GM12801 (cell line): Measurements from ENCODE around the gene GPRC5B.
A peak's percentile ranks its signal among the peaks of the same experiment; 100 is the strongest.

ENCODE experiments used
- TF ChIP-seq, protein P1 (sequence below): IDR thresholded peaks from one replicate; pipeline ENCODE4 v1.5.1; 2011; ENCODE audit warnings: control low read depth; ENCODE audit not compliant: insufficient read length; ENCODE audit errors: extremely low read depth

Gene GPRC5B

DNA sequence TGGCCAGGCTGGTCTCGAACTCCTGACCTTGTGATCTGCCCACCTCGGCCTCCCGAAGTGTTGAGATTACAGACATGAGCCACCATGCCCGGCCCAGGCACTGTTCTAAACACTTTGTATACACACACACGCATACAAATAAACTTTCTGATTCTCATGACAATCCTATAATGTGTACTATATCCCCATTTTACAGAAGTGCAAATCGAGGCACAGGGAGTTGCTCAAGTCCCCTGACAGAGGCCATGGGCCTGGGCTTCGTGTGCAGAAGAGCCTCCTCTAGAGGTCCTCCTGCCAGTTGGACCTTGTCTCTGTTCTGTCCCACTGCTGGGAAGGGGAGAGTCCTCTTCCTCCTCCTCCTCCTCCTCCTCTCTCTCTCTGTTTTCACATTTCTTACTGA, 9.9 kb upstream of the GPRC5B start:
- TF ChIP-seq, protein P1, sequence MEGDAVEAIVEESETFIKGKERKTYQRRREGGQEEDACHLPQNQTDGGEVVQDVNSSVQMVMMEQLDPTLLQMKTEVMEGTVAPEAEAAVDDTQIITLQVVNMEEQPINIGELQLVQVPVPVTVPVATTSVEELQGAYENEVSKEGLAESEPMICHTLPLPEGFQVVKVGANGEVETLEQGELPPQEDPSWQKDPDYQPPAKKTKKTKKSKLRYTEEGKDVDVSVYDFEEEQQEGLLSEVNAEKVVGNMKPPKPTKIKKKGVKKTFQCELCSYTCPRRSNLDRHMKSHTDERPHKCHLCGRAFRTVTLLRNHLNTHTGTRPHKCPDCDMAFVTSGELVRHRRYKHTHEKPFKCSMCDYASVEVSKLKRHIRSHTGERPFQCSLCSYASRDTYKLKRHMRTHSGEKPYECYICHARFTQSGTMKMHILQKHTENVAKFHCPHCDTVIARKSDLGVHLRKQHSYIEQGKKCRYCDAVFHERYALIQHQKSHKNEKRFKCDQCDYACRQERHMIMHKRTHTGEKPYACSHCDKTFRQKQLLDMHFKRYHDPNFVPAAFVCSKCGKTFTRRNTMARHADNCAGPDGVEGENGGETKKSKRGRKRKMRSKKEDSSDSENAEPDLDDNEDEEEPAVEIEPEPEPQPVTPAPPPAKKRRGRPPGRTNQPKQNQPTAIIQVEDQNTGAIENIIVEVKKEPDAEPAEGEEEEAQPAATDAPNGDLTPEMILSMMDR: no peak

DNA sequence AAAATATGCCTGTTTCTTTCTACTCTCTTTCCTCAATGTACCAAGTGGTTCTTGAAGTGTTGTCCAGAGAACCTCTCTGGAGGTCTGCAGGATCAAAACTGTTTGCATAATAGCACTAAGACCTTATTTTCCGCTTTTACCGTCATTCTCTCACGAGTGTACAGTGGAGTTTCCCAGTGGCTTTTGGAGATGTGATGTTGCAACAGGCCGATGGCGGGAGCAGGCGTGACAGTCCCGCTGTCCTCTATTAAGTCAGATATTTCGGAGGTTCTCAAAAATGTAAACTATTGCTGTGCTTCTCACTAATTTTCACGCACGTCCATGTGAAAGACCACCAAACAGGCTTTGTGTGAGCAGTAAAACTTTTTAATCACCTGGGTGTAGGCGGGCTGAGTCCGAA, 8.3 kb upstream of the GPRC5B start:
- TF ChIP-seq, protein P1: no peak

DNA sequence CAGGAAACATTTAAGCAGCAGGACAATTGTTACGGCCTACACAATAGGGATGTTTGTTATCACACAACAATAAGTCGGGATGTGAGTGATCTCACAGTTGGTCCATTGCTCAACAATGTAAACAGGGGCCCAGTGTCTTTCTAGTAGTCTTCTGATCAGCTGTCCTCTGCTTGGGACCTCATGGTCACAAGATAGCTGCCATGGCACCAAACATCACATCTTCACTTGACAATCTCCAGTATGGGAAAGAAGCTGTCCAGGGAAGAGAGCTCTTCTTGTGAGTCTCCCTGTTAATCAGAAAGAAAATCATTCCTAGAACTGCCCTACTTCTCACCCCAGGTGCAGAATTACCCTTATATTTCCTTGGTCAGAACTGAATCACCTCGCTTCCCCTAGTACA, 6.3 kb upstream of the GPRC5B start:
- TF ChIP-seq, protein P1: no peak

DNA sequence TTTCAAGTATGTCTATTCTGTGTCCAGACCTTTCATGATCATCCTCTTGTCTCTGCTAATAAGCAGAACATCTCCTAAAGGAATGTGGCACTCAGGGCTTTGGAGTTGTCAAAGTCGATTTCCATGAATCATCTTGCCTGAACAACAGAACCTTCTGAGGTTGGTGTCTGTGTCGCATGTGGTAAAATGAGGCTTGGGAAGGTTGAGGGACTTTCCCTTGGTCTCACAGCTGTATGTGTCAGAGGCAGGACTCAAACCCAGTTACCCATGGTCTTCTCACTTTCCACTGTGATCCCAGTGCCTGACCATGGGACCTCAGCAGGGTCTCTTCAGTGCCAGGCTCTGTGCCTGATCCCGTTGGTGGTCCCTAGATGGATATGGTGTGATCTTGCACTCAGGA, 4.2 kb upstream of the GPRC5B start:
- TF ChIP-seq, protein P1: no peak

DNA sequence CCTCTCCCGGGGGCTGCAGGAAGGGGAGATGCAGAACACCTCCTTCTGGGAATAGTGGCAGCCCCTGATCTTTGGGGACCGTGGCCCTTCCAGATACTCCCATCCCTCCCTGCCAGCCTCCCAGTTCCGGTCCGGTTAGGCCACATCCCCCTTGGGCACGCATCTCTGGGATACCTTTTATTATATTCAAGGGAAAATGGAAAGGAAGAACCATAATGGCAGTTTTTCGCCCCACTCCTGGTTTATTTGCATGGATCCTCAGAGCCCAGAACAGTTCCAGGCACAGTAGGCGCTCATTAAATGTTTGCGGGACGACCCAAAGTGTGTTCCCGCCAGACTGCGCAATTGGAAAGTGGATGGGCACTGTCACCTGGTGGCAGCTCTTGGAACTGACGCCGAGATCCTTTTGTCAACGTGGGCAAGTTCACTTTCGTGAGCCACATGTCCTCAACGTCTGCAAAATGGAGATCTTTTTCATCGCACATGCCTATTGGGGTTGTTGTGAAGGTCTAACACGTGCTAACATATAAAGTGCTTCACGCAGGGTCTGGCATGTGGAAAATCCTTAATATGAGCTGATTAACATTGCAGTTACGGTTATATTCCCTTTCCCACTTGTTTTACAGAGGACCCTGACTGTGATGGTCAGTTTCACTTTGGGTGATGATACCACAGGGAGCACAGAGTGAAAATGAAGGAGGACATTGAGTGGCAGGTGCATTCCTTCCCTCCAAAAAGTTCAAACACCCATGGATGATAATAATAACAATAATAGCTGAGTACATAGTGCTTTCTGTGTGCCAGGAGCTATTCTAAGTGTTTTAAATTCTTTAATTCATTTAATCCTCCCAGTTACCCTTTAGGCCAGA, 1.7 kb upstream of the GPRC5B start:
- TF ChIP-seq, protein P1: peak; percentile 99

DNA sequence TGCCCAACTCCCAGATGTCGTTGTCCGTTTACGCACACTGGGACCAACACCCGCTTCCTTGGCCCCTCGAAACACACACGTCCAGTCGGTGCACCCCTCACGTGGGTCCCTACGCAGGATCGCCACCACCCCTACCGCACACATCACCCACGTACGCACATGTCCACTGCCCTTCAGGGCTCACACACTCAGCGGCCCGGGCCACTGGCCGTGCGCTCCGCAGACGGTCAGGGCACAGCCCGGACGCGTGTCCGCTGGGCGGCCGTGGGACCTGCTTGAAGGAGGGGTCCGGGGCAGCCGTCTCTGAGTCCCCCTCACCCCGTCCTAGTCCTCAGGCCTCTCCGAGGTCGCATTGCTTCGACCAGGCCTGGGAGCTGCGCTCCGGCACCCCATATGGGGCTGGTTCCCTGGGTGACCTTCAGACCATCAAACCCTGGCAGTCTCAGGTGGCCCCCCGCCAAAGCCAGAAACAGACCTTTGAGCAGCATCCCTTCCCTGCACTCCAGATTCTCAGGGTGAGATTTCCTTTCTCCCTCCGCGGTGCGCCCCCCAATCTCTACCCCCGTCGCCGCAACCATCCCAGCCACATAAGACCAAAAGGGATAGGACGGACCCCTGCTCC, 914 bp upstream of the GPRC5B start:
- TF ChIP-seq, protein P1: no peak

DNA sequence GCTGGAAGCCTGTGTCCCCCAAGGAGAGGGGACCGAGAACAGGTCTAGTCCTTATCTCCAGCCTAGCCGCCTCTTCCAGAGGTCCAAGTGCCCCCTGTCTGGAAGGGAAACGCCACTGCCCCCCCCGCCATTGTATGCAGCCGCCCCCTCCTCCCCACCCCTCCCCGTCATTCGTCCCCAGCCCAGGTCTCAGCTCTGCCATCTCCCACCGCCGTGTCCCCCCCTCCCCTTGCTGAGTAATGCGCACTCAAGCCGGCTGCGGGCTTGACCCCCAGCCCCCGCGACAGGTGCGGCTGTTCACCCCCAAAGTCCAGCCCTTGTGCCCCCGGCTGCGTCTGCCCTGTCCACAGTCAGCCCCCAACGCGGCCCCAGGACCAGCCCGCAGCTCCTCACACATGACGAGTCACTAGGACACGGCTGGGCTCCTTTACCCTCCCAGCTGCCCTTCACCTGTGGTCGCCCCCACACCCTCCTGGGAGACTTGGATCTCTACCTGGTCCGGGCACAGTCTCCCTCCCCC, 622 bp downstream of the GPRC5B start:
- TF ChIP-seq, protein P1: no peak
